ENCODE measurements around the gene ZC3H7A.
"Not testable (repeated sequence)": the region's sequence is repeated elsewhere in the genome, so short reads cannot be mapped to it uniquely, and the experiment has no call there.

The ZC3H7A gene

GRCh38 chr16:11796227-11797165, 562 bp downstream of the ZC3H7A start:
- H3K4me3 Mint-ChIP-seq = peak overlapping the region; percentile 88
- DNase-seq (ENCODE audit: low spot score in 2 of 2) = peak in 1 of 2 donors; percentile 24
- peak overlapping the region; percentile 91 for H3K27ac Mint-ChIP-seq (ENCODE audit: low read depth)
- H3K27me3 Mint-ChIP-seq = no peaks in the 10 kb centered on the region
- H3K9me3 Mint-ChIP-seq = no peaks in the 10 kb centered on the region
- H3K4me1 Mint-ChIP-seq = peaks cover 69% of the 10 kb centered on the region
- peak; percentile 0 for ATAC-seq (replicated peaks; ENCODE audit: extremely low read depth, poor library complexity, severe bottlenecking)
- peaks cover 18% of the 10 kb centered on the region for H3K36me3 Mint-ChIP-seq (ENCODE audit: insufficient read depth)

GRCh38 chr16:11795887-11796226, 1.2 kb downstream of the ZC3H7A start:
- no peak for ATAC-seq (replicated peaks; ENCODE audit: extremely low read depth, poor library complexity, severe bottlenecking)
- H3K36me3 Mint-ChIP-seq (ENCODE audit: insufficient read depth) = peaks cover 19% of the 10 kb centered on the region
- no peaks in the 10 kb centered on the region for H3K9me3 Mint-ChIP-seq
- peaks cover 76% of the 10 kb centered on the region for H3K4me1 Mint-ChIP-seq
- H3K27ac Mint-ChIP-seq (ENCODE audit: low read depth) = peak overlapping the region; percentile 91
- no peak for DNase-seq (ENCODE audit: low spot score in 2 of 2)
- peak overlapping the region; percentile 88 for H3K4me3 Mint-ChIP-seq
- H3K27me3 Mint-ChIP-seq = no peaks in the 10 kb centered on the region

GRCh38 chr16:11794996-11795886, 1.8 kb downstream of the ZC3H7A start:
- ATAC-seq (replicated peaks; ENCODE audit: extremely low read depth, poor library complexity, severe bottlenecking) = no peak
- no peaks in the 10 kb centered on the region for H3K27me3 Mint-ChIP-seq
- DNase-seq (ENCODE audit: low spot score in 2 of 2) = no peak
- H3K4me3 Mint-ChIP-seq = peak overlapping the region; percentile 88
- H3K9me3 Mint-ChIP-seq = no peaks in the 10 kb centered on the region
- peak overlapping the region; percentile 91 for H3K27ac Mint-ChIP-seq (ENCODE audit: low read depth)
- H3K4me1 Mint-ChIP-seq = peaks cover 76% of the 10 kb centered on the region
- H3K36me3 Mint-ChIP-seq (ENCODE audit: insufficient read depth) = peaks cover 19% of the 10 kb centered on the region

- no peak for ATAC-seq (replicated peaks; ENCODE audit: extremely low read depth, poor library complexity, severe bottlenecking)
- no peaks in the 10 kb centered on the region for H3K27me3 Mint-ChIP-seq
Measured at GRCh38 chr16:11794447-11794846, 2.6 kb downstream of the ZC3H7A start.

GRCh38 chr16:11793840-11794239, 3.2 kb downstream of the ZC3H7A start:
- no peaks in the 10 kb centered on the region for H3K27me3 Mint-ChIP-seq
- DNase-seq (ENCODE audit: low spot score in 2 of 2) (no peak), ATAC-seq (replicated peaks; ENCODE audit: extremely low read depth, poor library complexity, severe bottlenecking) (no peak)
- peak overlapping the region; percentile 91 for H3K27ac Mint-ChIP-seq (ENCODE audit: low read depth)
- no peaks in the 10 kb centered on the region for H3K9me3 Mint-ChIP-seq
- peaks cover 65% of the 10 kb centered on the region for H3K4me1 Mint-ChIP-seq
- H3K4me3 Mint-ChIP-seq = peak overlapping the region; percentile 88
- peaks cover 18% of the 10 kb centered on the region for H3K36me3 Mint-ChIP-seq (ENCODE audit: insufficient read depth)

More at GRCh38 chr16:11794447-11794846, 2.6 kb downstream of the ZC3H7A start:
- peaks cover 18% of the 10 kb centered on the region for H3K36me3 Mint-ChIP-seq (ENCODE audit: insufficient read depth)
- no peaks in the 10 kb centered on the region for H3K9me3 Mint-ChIP-seq
- peak overlapping the region; percentile 88 for H3K4me3 Mint-ChIP-seq
- H3K27ac Mint-ChIP-seq (ENCODE audit: low read depth) = peak overlapping the region; percentile 91
- no peak for DNase-seq (ENCODE audit: low spot score in 2 of 2)
- peaks cover 70% of the 10 kb centered on the region for H3K4me1 Mint-ChIP-seq

- Mint-ChIP-seq H3K4me1 (peaks cover 63% of the 10 kb centered on the region), H3K9me3 (no peaks in the 10 kb centered on the region), H3K4me3 (no peak overlapping the region), H3K27me3 (no peaks in the 10 kb centered on the region), H3K36me3 (ENCODE audit: insufficient read depth) (peaks cover 14% of the 10 kb centered on the region), H3K27ac (ENCODE audit: low read depth) (peak overlapping the region; percentile 77)
- DNase-seq (ENCODE audit: low spot score in 2 of 2) (no peak), ATAC-seq (replicated peaks; ENCODE audit: extremely low read depth, poor library complexity, severe bottlenecking) (no peak)
Measured at GRCh38 chr16:11792410-11793241, 4.4 kb downstream of the ZC3H7A start.

- peaks cover 14% of the 10 kb centered on the region for H3K36me3 Mint-ChIP-seq (ENCODE audit: insufficient read depth)
- H3K27me3 Mint-ChIP-seq = no peaks in the 10 kb centered on the region
- no peak for ATAC-seq (replicated peaks; ENCODE audit: extremely low read depth, poor library complexity, severe bottlenecking)
- peak overlapping the region; percentile 56 for H3K27ac Mint-ChIP-seq (ENCODE audit: low read depth)
- H3K4me1 Mint-ChIP-seq = peaks cover 75% of the 10 kb centered on the region
- H3K4me3 Mint-ChIP-seq = peak overlapping the region; percentile 36
- no peak for DNase-seq (ENCODE audit: low spot score in 2 of 2)
- no peaks in the 10 kb centered on the region for H3K9me3 Mint-ChIP-seq
Measured at GRCh38 chr16:11791144-11791828, 5.8 kb downstream of the ZC3H7A start.

GRCh38 chr16:11788914-11789313, 8.1 kb downstream of the ZC3H7A start:
- Mint-ChIP-seq H3K36me3 (ENCODE audit: insufficient read depth) (peaks cover 5% of the 10 kb centered on the region), H3K9me3 (no peaks in the 10 kb centered on the region), H3K4me3 (no peak overlapping the region), H3K4me1 (peaks cover 64% of the 10 kb centered on the region), H3K27me3 (no peaks in the 10 kb centered on the region), H3K27ac (ENCODE audit: low read depth) (peak overlapping the region; percentile 87)
- no peak for DNase-seq (ENCODE audit: low spot score in 2 of 2)
- ATAC-seq (replicated peaks; ENCODE audit: extremely low read depth, poor library complexity, severe bottlenecking) = no peak

GRCh38 chr16:11784980-11785599, 12.0 kb downstream of the ZC3H7A start:
- H3K36me3 Mint-ChIP-seq (ENCODE audit: insufficient read depth) = peaks cover 13% of the 10 kb centered on the region
- ATAC-seq (replicated peaks; ENCODE audit: extremely low read depth, poor library complexity, severe bottlenecking); H3K27me3 Mint-ChIP-seq; H3K9me3 Mint-ChIP-seq; H3K4me3 Mint-ChIP-seq; DNase-seq (ENCODE audit: low spot score in 2 of 2); H3K27ac Mint-ChIP-seq (ENCODE audit: low read depth): not testable (repeated sequence)
- peaks cover 56% of the 10 kb centered on the region for H3K4me1 Mint-ChIP-seq

- DNase-seq (ENCODE audit: low spot score in 2 of 2); ATAC-seq (replicated peaks; ENCODE audit: extremely low read depth, poor library complexity, severe bottlenecking); H3K9me3 Mint-ChIP-seq; H3K27me3 Mint-ChIP-seq: not testable (repeated sequence)
- Mint-ChIP-seq H3K36me3 (ENCODE audit: insufficient read depth) (peaks cover 15% of the 10 kb centered on the region), H3K4me1 (peaks cover 55% of the 10 kb centered on the region), H3K27ac (ENCODE audit: low read depth) (peak overlapping the region; percentile 97), H3K4me3 (peak overlapping the region; percentile 83)
Measured at GRCh38 chr16:11784381-11784780, 12.7 kb downstream of the ZC3H7A start.

- DNase-seq (ENCODE audit: low spot score in 2 of 2) (no peak), ATAC-seq (replicated peaks; ENCODE audit: extremely low read depth, poor library complexity, severe bottlenecking) (no peak)
- peak overlapping the region; percentile 97 for H3K27ac Mint-ChIP-seq (ENCODE audit: low read depth)
- H3K27me3 Mint-ChIP-seq = no peaks in the 10 kb centered on the region
- peaks cover 55% of the 10 kb centered on the region for H3K4me1 Mint-ChIP-seq
- no peaks in the 10 kb centered on the region for H3K9me3 Mint-ChIP-seq
- H3K4me3 Mint-ChIP-seq = peak overlapping the region; percentile 83
- peaks cover 15% of the 10 kb centered on the region for H3K36me3 Mint-ChIP-seq (ENCODE audit: insufficient read depth)
Measured at GRCh38 chr16:11784038-11784369, 13.1 kb downstream of the ZC3H7A start.

Measured in central memory CD8-positive, alpha-beta T cell (primary cell).